Testis (tissue), 2 donors: ENCODE results near the gene KCNK2.

Experiments used
- POLR2A ChIP-seq: fragments of 450-650 bp; IDR thresholded peaks from one replicate; pipeline ENCODE4 v1.6.1; 2017; ENCODE audit warnings: antibody characterized with exemption, mild to moderate bottlenecking, moderate library complexity
- TF ChIP-seq, protein P1 (sequence below), 3 experiments: fragments of 450-650 bp in 2 of 3; fragments of 200-600 bp in 1 of 3; sonication (generic) in 1 of 3; IDR thresholded peaks; one replicate each; pipeline ENCODE4 v1.5.1; 2016 to 2019; ENCODE audit warnings: antibody characterized with exemption in 3 of 3, mild to moderate bottlenecking in 2 of 3, moderate library complexity in 1 of 3

GRCh38 chr1:215132156-215132555, 49.6 kb downstream of the KCNK2 start:
- TF ChIP-seq, protein P1, sequence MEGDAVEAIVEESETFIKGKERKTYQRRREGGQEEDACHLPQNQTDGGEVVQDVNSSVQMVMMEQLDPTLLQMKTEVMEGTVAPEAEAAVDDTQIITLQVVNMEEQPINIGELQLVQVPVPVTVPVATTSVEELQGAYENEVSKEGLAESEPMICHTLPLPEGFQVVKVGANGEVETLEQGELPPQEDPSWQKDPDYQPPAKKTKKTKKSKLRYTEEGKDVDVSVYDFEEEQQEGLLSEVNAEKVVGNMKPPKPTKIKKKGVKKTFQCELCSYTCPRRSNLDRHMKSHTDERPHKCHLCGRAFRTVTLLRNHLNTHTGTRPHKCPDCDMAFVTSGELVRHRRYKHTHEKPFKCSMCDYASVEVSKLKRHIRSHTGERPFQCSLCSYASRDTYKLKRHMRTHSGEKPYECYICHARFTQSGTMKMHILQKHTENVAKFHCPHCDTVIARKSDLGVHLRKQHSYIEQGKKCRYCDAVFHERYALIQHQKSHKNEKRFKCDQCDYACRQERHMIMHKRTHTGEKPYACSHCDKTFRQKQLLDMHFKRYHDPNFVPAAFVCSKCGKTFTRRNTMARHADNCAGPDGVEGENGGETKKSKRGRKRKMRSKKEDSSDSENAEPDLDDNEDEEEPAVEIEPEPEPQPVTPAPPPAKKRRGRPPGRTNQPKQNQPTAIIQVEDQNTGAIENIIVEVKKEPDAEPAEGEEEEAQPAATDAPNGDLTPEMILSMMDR (IDR thresholded peaks at IDR 0.05) = no peak
- no peak for TF ChIP-seq POLR2A
